Colonic mucosa (tissue), 4 donors: ENCODE data around the gene ITLN2. TPM values are rescaled to one million over a fixed set of nuclear protein-coding genes. Genes with fewer than 3 reads are reported as not detected.

Experiments
- DNase-seq: peaks from one replicate; pipeline ENCODE4 v3.0.0-alpha.2; 2020
- H3K27ac ChIP-seq: fragments of 200-600 bp; one replicate; pipeline ENCODE4 v1.8.0; 2021
- H3K27me3 ChIP-seq: fragments of 200-600 bp; one replicate; pipeline ENCODE4 v1.8.0; 2021
- H3K36me3 ChIP-seq: fragments of 200-600 bp; one replicate; pipeline ENCODE4 v1.8.0; 2021
- H3K4me1 ChIP-seq: fragments of 200-600 bp; one replicate; pipeline ENCODE4 v1.8.0; 2021; ENCODE audit warnings: mild to moderate bottlenecking
- H3K4me3 ChIP-seq: fragments of 200-600 bp; one replicate; pipeline ENCODE4 v1.8.0; 2021
- H3K9ac ChIP-seq, 2 donors: one replicate each; pipeline ENCODE4 v1.7.0; 2013; ENCODE audit warnings: control low read depth in 2 of 2, low read depth in 2 of 2, low read length in 2 of 2
- H3K9me3 ChIP-seq: fragments of 200-600 bp; one replicate; pipeline ENCODE4 v1.8.0; 2021
- CTCF ChIP-seq: fragments of 200-600 bp; IDR thresholded peaks from one replicate; pipeline ENCODE4 v1.8.0; 2022; ENCODE audit warnings: antibody characterized with exemption, mild to moderate bottlenecking
- intact Hi-C: fragments of 100-400 bp; cut with DNase I; formaldehyde crosslinking; loops from one replicate; pipeline ENCODE4 v1.14.1; 2022
- total RNA-seq, 2 donors: library from RNA; stranded (reverse); fragmentation: NEBNext Ultra II Directional in 1 of 2; extraction: Animal tissue kit (Norgen Biotek cat#: 25700) in 1 of 2; gene quantifications; one replicate each; pipeline ENCODE4 v1.2.1, GENCODE V29; 2021
- donor health status: healthy.
- donor health status: DM: no; HTN: no; CAD: no.
- donor health status: DM: no; HTN: no; CAD: no.

ITLN2 gene
- total RNA-seq, 2 donors from 2014 or later: not detected

DNA sequence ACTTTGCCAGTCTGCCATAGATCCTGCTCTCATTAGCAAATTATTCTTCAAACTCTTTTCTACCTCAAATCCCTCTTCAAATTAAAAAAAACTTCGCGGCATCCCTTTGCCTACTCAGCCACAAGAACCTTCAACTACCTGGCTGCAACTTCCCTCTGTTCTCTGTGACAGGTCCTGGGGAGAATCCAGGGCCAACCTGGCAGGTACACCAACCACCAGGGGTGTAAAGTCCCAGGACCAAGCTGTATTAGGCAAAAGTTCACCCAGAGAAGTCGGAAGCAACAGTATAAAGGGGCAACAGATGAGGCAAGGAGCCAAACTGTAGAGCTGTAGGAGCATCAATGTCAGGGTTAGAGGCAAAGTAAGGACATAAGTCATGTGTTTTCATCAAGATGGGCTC lies 18.3 kb upstream of the ITLN2 start:
- H3K36me3 ChIP-seq: no peaks in the 10 kb centered on the region
- intact Hi-C loops: no loop called here
- DNase-seq: no peak
- H3K4me3 ChIP-seq: no peak overlapping the region
- H3K27ac ChIP-seq: no peak overlapping the region
- H3K9me3 ChIP-seq: no peaks in the 10 kb centered on the region
- no peaks in the 10 kb centered on the region for H3K4me1 ChIP-seq
- H3K27me3 ChIP-seq: no peaks in the 10 kb centered on the region
- H3K9ac ChIP-seq: no peak overlapping the region
- TF ChIP-seq CTCF: no peak

DNA sequence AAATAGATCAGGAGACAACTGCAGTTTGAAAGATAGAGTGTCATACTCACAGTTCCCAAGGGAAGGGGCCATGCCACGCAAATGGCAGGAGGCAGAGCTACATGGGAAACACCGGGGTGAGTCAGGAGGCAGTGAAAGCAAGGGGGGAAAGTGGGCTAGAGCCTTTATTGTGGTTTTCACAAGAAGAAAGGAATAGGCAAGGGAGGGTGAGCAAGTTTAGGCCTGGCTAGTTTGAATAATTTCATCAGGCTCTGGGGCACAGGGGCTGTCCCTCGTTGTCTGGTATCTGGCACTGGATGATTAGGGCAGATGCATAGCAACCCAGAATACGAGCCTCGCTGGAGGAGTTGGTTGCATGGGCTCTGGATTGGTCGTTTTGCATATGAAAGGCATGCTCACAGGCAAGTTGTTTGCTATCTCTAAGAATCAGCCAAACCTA lies 17.0 kb upstream of the ITLN2 start:
- H3K36me3 ChIP-seq: no peaks in the 10 kb centered on the region
- no peak overlapping the region for H3K9ac ChIP-seq
- no peaks in the 10 kb centered on the region for H3K4me1 ChIP-seq
- no peak for TF ChIP-seq CTCF
- intact Hi-C loops: no loop called here
- H3K4me3 ChIP-seq: no peak overlapping the region
- H3K27me3 ChIP-seq: no peaks in the 10 kb centered on the region
- no peak for DNase-seq
- no peak overlapping the region for H3K27ac ChIP-seq
- H3K9me3 ChIP-seq: no peaks in the 10 kb centered on the region

DNA sequence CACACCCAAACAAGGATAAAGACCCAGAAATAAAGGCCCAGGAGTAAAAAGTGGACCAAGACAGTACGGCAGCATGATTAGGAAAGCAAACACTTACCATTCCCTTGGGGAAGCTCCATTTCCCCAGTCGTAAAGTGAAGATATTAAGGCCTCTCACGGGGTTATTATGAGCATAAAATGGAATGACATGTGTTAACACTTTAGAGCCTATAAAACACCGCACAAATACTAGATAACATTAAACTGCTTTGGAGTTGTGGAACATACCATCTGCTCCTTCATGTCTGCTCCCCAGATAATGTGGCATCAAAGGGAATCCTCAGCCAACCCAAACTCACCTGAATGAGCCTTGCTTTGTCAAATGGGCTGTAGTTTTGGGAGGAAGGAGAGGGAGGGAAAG lies 8.9 kb upstream of the ITLN2 start:
- Histone ChIP-seq H3K9me3 (no peaks in the 10 kb centered on the region), H3K27ac (no peak overlapping the region), H3K27me3 (no peaks in the 10 kb centered on the region), H3K36me3 (no peaks in the 10 kb centered on the region), H3K4me1 (no peaks in the 10 kb centered on the region), H3K9ac (no peak overlapping the region), H3K4me3 (no peak overlapping the region)
- no peak for DNase-seq
- intact Hi-C loops: no loop called here
- TF ChIP-seq CTCF: no peak

- H3K4me1 ChIP-seq: no peaks in the 10 kb centered on the region
- H3K27me3 ChIP-seq: no peaks in the 10 kb centered on the region
- H3K4me3 ChIP-seq: no peak overlapping the region
- intact Hi-C loops: no loop called here
- no peak for TF ChIP-seq CTCF
- no peaks in the 10 kb centered on the region for H3K9me3 ChIP-seq
- no peak overlapping the region for H3K9ac ChIP-seq
- no peak overlapping the region for H3K27ac ChIP-seq
- no peak for DNase-seq
- no peaks in the 10 kb centered on the region for H3K36me3 ChIP-seq
Measured at GRCh38 chr1:160961419-160961818, 6.8 kb upstream of the ITLN2 start.

GRCh38 chr1:160956966-160957365 lies 2.4 kb upstream of the ITLN2 start:
- no peak for TF ChIP-seq CTCF
- H3K4me3 ChIP-seq: no peak overlapping the region
- no peaks in the 10 kb centered on the region for H3K27me3 ChIP-seq
- DNase-seq: no peak
- no peaks in the 10 kb centered on the region for H3K9me3 ChIP-seq
- H3K27ac ChIP-seq: no peak overlapping the region
- no peaks in the 10 kb centered on the region for H3K36me3 ChIP-seq
- H3K4me1 ChIP-seq: no peaks in the 10 kb centered on the region
- intact Hi-C loops: no loop called here
- H3K9ac ChIP-seq: no peak overlapping the region

- no peak for DNase-seq
- H3K36me3 ChIP-seq: no peaks in the 10 kb centered on the region
- no peak overlapping the region for H3K27ac ChIP-seq
- H3K9ac ChIP-seq: no peak overlapping the region
- no peaks in the 10 kb centered on the region for H3K27me3 ChIP-seq
- no peak overlapping the region for H3K4me3 ChIP-seq
- intact Hi-C loops: no loop called here
- no peaks in the 10 kb centered on the region for H3K4me1 ChIP-seq
- no peaks in the 10 kb centered on the region for H3K9me3 ChIP-seq
- TF ChIP-seq CTCF: no peak
Measured at GRCh38 chr1:160953030-160953429, 1.6 kb downstream of the ITLN2 start.
